Erythroblast (primary cell): ENCODE measurements around the gene MRPS23.

Experiments
- GATA1 ChIP-seq: IDR thresholded peaks from 2 replicates; pipeline ENCODE4 v1.6.1; 2011; ENCODE audit warnings: low read depth, mild to moderate bottlenecking, control low read depth, low read length, moderate library complexity
- POLR2A ChIP-seq: IDR thresholded peaks from 2 replicates; pipeline ENCODE4 v1.6.1; 2011; ENCODE audit warnings: mild to moderate bottlenecking, low read length

DNA sequence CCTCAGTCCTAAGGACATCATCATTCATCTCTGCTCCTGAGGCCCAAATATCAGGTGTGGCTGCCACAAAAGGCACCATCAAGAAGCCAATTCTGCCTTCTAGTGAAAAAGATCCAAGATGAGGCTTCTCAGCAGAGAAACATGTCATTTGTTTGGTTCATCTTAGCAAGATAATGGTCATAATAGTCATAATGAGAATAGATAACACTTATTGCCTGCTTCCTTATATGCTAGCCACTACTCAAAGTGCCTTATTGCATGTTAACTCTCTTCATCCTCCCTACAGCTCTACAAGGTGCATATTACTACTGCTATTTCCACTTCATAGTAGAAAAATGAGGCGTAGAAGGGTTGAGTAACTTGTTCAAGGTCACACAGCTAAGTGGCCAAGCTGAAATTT is 45.0 kb upstream of the MRPS23 start:
- no peak for TF ChIP-seq GATA1
- TF ChIP-seq POLR2A = no peak
